HL-60 (cell line): ENCODE results near the gene STX18.

Experiments
- DNase-seq, 2 experiments: peaks; one replicate each; pipeline ENCODE4 v3.0.0-alpha.2; 2010 to 2020; ENCODE audit warnings: low read depth in 1 of 2, low spot score in 1 of 2
- H3K27ac ChIP-seq: fragments of 250-450 bp; sonication (Bioruptor Pico); replicated peaks from 2 replicates; pipeline ENCODE4 v1.5.1; 2020; ENCODE audit warnings: mild to moderate bottlenecking, moderate library complexity
- H3K27me3 ChIP-seq: fragments of 250-450 bp; sonication (Bioruptor Pico); 2 replicates; pipeline ENCODE4 v1.5.1; 2021; ENCODE audit warnings: mild to moderate bottlenecking, moderate library complexity; ENCODE audit not compliant: insufficient read depth, poor library complexity, severe bottlenecking
- H3K4me3 ChIP-seq: replicated peaks from 2 replicates; pipeline ENCODE4 v1.5.1; 2011; ENCODE audit warnings: mild to moderate bottlenecking, control low read depth, low read length; ENCODE audit not compliant: insufficient read depth
- CTCF ChIP-seq: IDR thresholded peaks from one replicate; pipeline ENCODE4 v1.5.1; 2011; ENCODE audit warnings: low read length, control low read depth, inconsistent platforms; ENCODE audit not compliant: insufficient read depth
- GABPA ChIP-seq: IDR thresholded peaks from 2 replicates; pipeline ENCODE4 v1.6.1; 2012; ENCODE audit warnings: low read depth
- POLR2AphosphoS5 ChIP-seq: IDR thresholded peaks from 2 replicates; pipeline ENCODE4 v1.6.1; 2012; ENCODE audit warnings: low read depth
- REST ChIP-seq: IDR thresholded peaks from 2 replicates; pipeline ENCODE4 v1.6.1; 2012; ENCODE audit warnings: low read depth; ENCODE audit not compliant: insufficient replicate concordance
- SPI1 ChIP-seq: IDR thresholded peaks from 2 replicates; pipeline ENCODE4 v1.6.1; 2012; ENCODE audit warnings: low read depth, mild to moderate bottlenecking, borderline replicate concordance

Gene STX18

GRCh38 chr4:4460759-4461158, 81.1 kb downstream of the STX18 start:
- Histone ChIP-seq H3K27ac (no peak overlapping the region), H3K27me3 (no peaks in the 10 kb centered on the region), H3K4me3 (no peak overlapping the region)
- TF ChIP-seq POLR2AphosphoS5 (no peak), CTCF (no peak), GABPA (no peak), SPI1 (no peak), REST (no peak)
- DNase-seq = no peak

GRCh38 chr4:4459181-4459580, 82.7 kb downstream of the STX18 start:
- TF ChIP-seq CTCF (no peak), GABPA (no peak), REST (no peak), POLR2AphosphoS5 (no peak), SPI1 (no peak)
- Histone ChIP-seq H3K27ac (no peak overlapping the region), H3K4me3 (no peak overlapping the region)

GRCh38 chr4:4457803-4458553, 83.9 kb downstream of the STX18 start:
- TF ChIP-seq POLR2AphosphoS5 (no peak), GABPA (no peak), CTCF (no peak), REST (no peak), SPI1 (no peak)
- no peak for DNase-seq
- Histone ChIP-seq H3K27me3 (no peaks in the 10 kb centered on the region), H3K4me3 (no peak overlapping the region), H3K27ac (no peak overlapping the region)

More at GRCh38 chr4:4459181-4459580, 82.7 kb downstream of the STX18 start:
- DNase-seq = no peak
- no peaks in the 10 kb centered on the region for H3K27me3 ChIP-seq
